ENCODE measurements around the gene SLC27A3. TPM values are rescaled to one million over a fixed set of nuclear protein-coding genes. Genes with fewer than 3 reads are reported as not detected.
A peak's percentile ranks its signal among the peaks of the same experiment; 100 is the strongest.

Gene SLC27A3
- total RNA-seq, 2 donors from 2014 or later, result 71.7 to 116 TPM

DNA sequence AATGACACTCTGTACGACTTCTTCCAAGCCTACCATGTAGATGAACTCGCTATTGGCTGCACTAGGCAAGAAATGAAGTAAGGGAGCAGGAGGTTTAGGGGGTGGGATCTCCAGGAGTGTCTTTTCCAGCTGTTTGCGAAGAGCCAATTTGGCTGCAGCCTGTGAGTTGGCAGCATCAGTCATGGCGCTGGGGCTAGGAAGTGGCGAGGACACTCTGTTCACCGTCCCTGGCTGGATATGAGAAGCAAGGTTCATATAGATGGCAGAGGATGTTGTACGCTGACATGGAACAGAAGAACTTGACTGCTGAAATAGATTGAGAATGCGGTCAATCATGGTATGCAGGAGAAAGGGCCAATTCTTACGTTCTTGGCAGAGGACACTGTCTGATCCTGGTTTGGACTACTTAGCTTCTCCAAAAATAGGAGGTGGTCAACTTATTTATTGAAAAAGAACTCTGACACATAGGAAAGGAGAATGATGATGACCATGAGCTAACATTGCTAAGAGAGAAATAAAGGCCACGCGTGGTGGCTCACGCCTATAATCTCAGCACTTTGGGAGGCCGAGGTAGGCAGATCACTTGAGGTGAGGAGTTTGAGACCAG lies 41.2 kb downstream of the SLC27A3 start:
- TF ChIP-seq, protein P1, sequence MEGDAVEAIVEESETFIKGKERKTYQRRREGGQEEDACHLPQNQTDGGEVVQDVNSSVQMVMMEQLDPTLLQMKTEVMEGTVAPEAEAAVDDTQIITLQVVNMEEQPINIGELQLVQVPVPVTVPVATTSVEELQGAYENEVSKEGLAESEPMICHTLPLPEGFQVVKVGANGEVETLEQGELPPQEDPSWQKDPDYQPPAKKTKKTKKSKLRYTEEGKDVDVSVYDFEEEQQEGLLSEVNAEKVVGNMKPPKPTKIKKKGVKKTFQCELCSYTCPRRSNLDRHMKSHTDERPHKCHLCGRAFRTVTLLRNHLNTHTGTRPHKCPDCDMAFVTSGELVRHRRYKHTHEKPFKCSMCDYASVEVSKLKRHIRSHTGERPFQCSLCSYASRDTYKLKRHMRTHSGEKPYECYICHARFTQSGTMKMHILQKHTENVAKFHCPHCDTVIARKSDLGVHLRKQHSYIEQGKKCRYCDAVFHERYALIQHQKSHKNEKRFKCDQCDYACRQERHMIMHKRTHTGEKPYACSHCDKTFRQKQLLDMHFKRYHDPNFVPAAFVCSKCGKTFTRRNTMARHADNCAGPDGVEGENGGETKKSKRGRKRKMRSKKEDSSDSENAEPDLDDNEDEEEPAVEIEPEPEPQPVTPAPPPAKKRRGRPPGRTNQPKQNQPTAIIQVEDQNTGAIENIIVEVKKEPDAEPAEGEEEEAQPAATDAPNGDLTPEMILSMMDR (IDR thresholded peaks at IDR 0.05), result no peak
- Histone ChIP-seq H3K27ac (peak overlapping the region in 1 of 2 donors; percentile 10), H3K4me1 (ENCODE audit: control insufficient read depth in 1 of 2, low read depth in 2 of 2) (peaks cover 0 to 13% of the 10 kb centered on the region in 2 donors), H3K27me3 (replicated peaks; ENCODE audit: insufficient read depth) (no peaks in the 10 kb centered on the region), H3K36me3 (peaks cover 51% of the 10 kb centered on the region), H3K4me3 (no peak overlapping the region), H3K9me3 (no peaks in the 10 kb centered on the region)
- ATAC-seq (ENCODE audit: insufficient number of reproducible peaks, low FRiP score, low read depth), result no peak
- DNase-seq (ENCODE audit: low spot score), result no peak

DNA sequence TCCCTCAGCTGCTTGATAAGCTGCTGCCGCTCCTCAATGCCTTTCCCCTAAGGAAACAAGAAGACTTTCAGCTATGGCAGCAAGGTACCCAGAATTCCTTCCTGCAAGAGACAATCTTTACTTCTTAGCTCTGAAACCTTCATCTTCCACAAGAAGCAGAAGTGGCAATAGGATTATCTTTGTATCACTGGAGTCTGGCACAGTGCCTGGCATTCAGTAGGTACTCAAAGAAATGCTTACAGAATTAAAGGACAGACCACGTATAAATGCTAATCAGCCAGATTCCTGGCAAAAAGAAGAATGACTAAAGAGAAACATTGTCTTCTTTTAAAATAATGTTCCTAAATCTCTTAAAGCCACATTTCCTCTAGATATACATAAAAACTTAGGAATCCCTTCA lies 43.7 kb downstream of the SLC27A3 start:
- Histone ChIP-seq H3K9me3 (no peaks in the 10 kb centered on the region), H3K27me3 (replicated peaks; ENCODE audit: insufficient read depth) (no peaks in the 10 kb centered on the region), H3K4me3 (no peak overlapping the region), H3K4me1 (ENCODE audit: control insufficient read depth in 1 of 2, low read depth in 2 of 2) (peaks cover 0 to 13% of the 10 kb centered on the region in 2 donors), H3K36me3 (peaks cover 30% of the 10 kb centered on the region), H3K27ac (no peak overlapping the region)
- ATAC-seq (ENCODE audit: insufficient number of reproducible peaks, low FRiP score, low read depth), result no peak
- TF ChIP-seq, protein P1 (IDR thresholded peaks at IDR 0.05), result no peak
- DNase-seq (ENCODE audit: low spot score), result no peak

DNA sequence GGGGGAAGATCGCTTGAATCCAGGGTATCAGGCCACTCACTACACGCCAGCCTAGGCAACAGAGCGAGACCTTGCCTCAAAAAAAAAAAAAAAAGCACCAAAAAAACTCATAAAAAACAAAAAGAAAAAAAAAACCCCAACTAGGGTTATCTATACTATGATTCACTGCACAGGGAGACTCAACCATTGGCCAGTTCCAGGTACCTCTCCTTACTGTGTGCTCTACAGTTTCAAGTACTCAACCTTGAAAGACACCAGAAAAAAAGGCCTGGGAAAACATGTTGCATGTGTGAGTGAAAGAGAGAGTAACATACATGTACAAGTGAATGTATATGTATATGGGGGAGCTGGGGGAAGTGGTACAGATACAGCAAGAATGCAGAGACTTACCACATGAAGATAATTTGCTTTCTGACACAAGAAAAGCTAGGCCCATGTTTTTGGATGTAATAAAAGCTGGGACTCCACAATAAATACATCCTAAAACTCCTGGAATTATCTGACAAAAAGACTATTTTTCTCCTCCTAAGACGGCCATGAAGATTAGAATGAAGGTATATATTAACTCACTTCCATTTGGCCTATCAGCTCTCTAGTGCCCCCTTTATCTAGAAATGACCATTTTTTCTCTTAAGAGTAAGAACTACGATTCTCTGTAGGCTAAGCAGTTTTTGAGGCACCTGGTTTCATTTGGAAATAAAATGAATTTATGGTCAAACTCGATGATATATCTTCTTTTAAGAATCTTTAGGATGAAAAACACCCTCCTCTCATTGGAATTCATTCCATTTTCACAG lies 52.2 kb downstream of the SLC27A3 start:
- TF ChIP-seq, protein P1 (IDR thresholded peaks at IDR 0.05), result no peak
- Histone ChIP-seq H3K27ac (no peak overlapping the region), H3K36me3 (no peaks in the 10 kb centered on the region), H3K4me3 (no peak overlapping the region), H3K4me1 (ENCODE audit: control insufficient read depth in 1 of 2, low read depth in 2 of 2) (peaks cover 6 to 20% of the 10 kb centered on the region in 2 donors), H3K27me3 (replicated peaks; ENCODE audit: insufficient read depth) (no peaks in the 10 kb centered on the region), H3K9me3 (no peaks in the 10 kb centered on the region)
- ATAC-seq (ENCODE audit: insufficient number of reproducible peaks, low FRiP score, low read depth) (no peak), DNase-seq (ENCODE audit: low spot score) (no peak)

Other genes with a start within 250 kb of the SLC27A3 start
- 100 to 1,000 TPM; 367 to 608 TPM for gene S100A6, start 239.4 kb upstream of the SLC27A3 start, total RNA-seq
- gene S100A5, start 234.5 kb upstream of the SLC27A3 start, total RNA-seq, result not detected
- gene S100A4, start 229.6 kb upstream of the SLC27A3 start, total RNA-seq, result 1,000 to 10,000 TPM in 1 of 2 donors, 100 to 1,000 TPM in 1; 514 to 1,429 TPM
- 10 to 100 TPM in 1 of 2 donors, 1 to 10 TPM in 1; 3.1 to 25.0 TPM for gene S100A3, start 226.1 kb upstream of the SLC27A3 start, total RNA-seq
- gene S100A2, start 209.6 kb upstream of the SLC27A3 start, total RNA-seq, result 1 to 10 TPM; 1.1 to 2.9 TPM
- gene S100A16, start 162.3 kb upstream of the SLC27A3 start, total RNA-seq, result 10 to 100 TPM; 81.1 to 82.3 TPM
- gene S100A14, start 159.1 kb upstream of the SLC27A3 start, total RNA-seq, result 1 to 10 TPM; 4.2 to 4.9 TPM
- 10 to 100 TPM; 64.2 to 82.9 TPM for gene S100A13, start 147.9 kb upstream of the SLC27A3 start, total RNA-seq
- not detected for gene S100A1, start 147.0 kb upstream of the SLC27A3 start, total RNA-seq
- gene CHTOP, start 141.3 kb upstream of the SLC27A3 start, total RNA-seq, result 10 to 100 TPM; 39.0 to 78.0 TPM
- gene SNAPIN, start 116.7 kb upstream of the SLC27A3 start, total RNA-seq, result 10 to 100 TPM; 37.9 to 41.6 TPM
- gene ILF2, start 104.4 kb upstream of the SLC27A3 start, total RNA-seq, result 10 to 100 TPM; 75.7 to 81.8 TPM
- gene NPR1, start 96.7 kb upstream of the SLC27A3 start, total RNA-seq, result 100 to 1,000 TPM; 279 to 293 TPM
- 10 to 100 TPM; 63.8 to 68.8 TPM for gene INTS3, start 47.4 kb upstream of the SLC27A3 start, total RNA-seq
- 10 to 100 TPM; 22.7 to 31.5 TPM for gene GATAD2B, start 147.6 kb downstream of the SLC27A3 start, total RNA-seq
- 10 to 100 TPM; 59.0 to 82.7 TPM for gene DENND4B, start 171.3 kb downstream of the SLC27A3 start, total RNA-seq
- 10 to 100 TPM; 22.6 to 92.7 TPM for gene CRTC2, start 183.2 kb downstream of the SLC27A3 start, total RNA-seq
- gene SLC39A1, start 188.1 kb downstream of the SLC27A3 start, total RNA-seq, result 100 to 1,000 TPM; 102 to 136 TPM
- 10 to 100 TPM in 1 of 2 donors, 1 to 10 TPM in 1; 3.2 to 11.1 TPM for gene CREB3L4, start 192.5 kb downstream of the SLC27A3 start, total RNA-seq
- 100 to 1,000 TPM; 184 to 266 TPM for gene JTB, start 202.3 kb downstream of the SLC27A3 start, total RNA-seq
- 10 to 100 TPM; 36.0 to 48.3 TPM for gene RAB13, start 210.9 kb downstream of the SLC27A3 start, total RNA-seq
- gene RPS27, start 215.4 kb downstream of the SLC27A3 start, total RNA-seq, result 1,000 to 10,000 TPM; 1,129 to 1,416 TPM

All from thoracic aorta (tissue), 2 donors.